GM21367 (cell line): Measurements from ENCODE around the gene DDI2.

Source experiments
- ATAC-seq: cut with Tn5 transposase; IDR thresholded peaks from one replicate; pipeline ENCODE4 v1.9.1; 2021; ENCODE audit not compliant: unreplicated experiment

Gene DDI2

DNA sequence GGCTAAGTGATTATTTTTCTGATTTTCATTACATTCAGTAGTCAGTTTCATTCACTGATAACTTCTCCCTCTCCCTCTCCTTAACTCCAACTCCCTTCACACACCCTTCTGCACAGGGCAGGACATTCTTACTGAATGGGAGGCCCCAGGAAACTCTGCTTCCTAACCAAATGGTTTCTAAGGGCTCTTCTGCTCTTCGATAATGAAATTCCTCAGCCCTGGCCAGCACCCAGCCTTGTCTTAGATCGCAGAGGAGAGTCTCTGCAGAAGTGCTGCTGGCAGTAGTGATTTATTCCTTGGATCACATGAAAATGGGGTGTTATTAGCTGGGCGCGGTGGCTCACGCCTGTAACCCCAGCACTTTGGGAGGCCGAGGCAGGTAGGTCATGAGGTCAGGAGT lies 83.2 kb downstream of the DDI2 start:
- ATAC-seq: no peak

DNA sequence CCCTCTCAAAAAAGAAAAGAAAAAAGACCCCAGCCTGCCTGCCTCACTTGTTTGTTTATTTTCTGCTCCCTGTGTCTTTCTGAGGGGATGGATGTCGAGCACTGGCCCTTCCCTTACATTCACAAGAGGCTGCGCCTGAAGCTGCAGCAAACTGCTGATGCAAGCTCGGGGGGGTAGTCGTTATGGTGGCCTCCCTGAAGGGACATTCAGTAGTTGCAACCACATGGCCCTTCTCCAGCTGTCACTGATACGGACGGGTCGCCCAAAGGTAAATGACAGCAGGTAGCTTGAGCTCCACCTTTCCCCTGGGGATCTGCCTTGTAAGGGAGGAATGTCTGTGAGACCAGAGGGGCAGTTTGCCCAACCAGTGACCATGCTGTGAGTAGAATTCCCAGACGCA lies 84.5 kb downstream of the DDI2 start:
- ATAC-seq: no peak

- no peak for ATAC-seq
Observed at GRCh38 chr1:15702722-15703550, 85.7 kb downstream of the DDI2 start.

DNA sequence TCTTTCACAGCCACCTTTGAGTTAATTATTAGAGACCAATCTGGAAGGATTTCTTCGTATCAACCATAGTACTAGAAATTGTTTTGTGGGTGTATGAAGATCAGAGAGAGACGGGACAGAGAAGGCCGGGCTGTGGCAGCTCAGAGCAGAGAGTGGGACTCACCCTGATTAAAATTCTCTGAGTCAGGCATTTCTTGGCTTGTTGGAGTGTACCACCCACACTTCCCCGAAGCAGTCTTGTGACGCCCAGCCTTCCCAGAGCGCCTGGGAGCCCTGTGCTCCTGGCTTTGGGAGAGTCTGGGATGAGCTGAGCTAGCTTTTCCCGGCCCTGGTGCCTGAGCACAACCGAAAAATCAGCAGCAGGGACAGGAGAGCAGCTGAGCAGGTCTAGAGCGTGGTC lies 86.3 kb downstream of the DDI2 start:
- ATAC-seq: no peak

DNA sequence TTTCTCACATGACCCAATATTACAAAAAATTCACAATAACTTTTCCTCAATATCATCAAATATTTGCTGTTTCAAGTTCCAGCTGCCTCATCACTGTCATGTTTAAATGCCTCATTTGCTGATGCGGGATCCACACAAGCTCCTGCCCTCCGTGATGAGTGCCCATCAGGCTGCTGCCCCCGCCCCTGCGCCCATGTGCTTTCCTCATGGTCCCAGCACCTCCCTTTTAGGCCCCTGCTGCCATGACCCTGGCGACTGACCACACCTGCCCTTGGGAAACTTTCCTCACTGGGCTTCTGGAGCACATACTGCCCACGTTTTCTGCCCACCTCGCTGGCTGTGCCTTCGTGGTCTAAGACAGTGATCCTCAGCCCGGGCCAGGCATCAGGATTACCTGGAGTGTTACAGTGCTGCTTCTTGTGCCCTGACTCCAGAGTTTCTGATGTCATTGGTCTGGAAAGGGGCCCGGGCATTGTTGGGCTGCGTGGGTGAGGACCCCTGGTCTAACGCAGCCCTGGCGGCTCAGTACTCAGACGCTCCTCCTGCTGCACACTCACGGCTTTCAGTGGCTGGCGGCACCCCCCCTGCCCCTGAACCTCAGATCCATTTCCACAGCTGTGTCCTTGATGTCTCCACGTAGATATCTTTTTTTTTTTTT lies 87.4 kb downstream of the DDI2 start:
- ATAC-seq: no peak

DNA sequence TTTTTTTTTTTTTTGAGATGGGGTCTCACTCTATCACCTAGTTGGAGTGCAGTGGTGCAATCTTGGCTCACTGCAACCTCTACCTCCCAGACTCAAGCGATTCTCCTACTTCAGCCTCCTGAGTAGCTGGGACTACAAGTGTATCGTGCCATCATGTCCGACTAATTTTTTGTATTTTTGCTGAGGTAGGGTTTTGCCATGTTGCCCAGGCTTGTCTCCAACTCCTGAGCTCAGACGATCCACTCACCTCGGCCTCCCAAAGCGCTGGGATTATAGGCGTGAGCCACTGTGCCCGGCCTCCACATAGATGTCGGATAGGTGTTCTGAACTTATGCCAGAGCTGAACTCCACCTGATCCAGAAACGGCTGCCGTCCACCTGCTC lies 87.9 kb downstream of the DDI2 start:
- no peak for ATAC-seq

- ATAC-seq: no peak
Observed at GRCh38 chr1:15706751-15707150, 89.5 kb downstream of the DDI2 start.

DNA sequence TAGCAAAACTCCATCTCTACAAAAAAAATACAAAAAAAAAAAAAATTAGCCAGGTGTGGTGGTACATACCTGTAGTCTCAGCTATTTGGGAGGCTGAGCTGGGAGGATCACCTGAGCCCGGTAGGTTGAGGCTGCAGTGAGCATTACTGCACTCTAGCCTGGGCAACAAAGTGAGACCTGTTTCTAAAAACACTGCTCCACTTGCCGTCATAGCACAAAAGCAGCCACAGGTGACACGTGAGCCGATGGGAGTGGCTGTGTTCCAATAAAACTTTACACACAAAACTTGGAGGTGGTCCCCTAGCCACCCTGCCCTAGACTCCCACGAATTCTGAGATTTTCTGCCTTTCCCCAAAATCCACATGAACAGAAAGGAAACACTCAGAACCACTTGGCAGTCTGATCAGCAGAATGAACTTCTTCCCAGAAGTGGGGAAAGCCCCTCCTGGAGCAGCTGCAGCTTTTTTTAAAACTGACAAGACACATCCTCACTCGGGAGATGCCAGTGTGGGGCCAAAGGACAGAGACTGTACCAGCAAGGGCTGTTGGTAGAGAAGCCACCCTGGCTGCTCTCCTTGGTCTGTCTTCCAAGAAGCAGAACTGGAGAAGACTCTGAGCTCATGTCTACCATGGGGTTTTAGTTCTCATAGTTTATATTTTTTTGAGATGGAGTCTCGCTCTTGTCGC lies 90.1 kb downstream of the DDI2 start:
- ATAC-seq: no peak

DNA sequence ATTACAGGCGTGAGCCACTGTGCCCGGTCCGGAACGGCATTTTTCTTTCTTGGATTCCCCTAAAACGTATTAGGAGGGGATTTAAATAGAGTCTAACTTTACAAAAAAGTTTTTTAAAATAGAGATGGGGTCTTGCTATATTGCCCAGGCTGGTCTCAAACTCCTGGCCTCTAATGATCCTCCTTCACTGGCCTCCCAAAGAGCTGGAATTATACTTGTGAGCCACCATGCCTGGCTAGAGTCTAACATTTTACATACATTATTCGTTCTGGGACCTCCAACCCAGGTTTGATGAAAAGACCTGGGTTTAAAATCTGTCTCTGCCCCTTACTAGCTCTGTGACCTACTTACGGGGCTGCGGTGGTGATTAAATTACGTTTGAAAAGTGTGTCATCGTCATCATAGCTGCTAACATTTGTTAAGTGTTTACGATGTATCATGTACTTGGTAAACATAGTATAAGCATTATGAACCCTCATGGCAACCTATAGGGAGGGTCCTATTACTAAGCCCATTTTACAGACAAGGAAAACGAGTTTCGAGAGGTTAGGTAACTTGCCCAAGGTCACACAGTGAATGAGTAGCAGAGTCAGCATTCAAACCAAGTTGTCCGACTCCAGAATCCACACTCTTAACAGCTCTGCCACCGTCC lies 91.4 kb downstream of the DDI2 start:
- ATAC-seq: no peak

DNA sequence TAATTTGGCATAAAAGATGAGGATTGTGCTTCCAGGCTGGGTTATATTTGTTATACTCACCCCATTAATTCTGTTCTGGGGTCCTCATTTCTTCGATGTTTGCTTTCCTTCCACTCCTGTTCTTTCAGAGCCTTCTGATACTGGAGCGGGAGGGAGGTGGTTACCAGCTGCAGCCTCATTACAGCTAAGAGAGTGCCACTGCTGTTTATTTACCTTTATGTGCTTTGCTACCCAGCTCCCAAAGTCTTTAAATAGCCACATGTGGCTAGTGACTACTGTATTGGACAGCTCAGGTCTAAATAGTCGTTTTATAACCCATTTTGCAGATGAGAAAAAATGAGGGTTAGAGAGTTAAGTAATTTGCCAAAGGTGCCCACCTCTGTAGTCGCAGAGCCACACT lies 92.0 kb downstream of the DDI2 start:
- no peak for ATAC-seq

DNA sequence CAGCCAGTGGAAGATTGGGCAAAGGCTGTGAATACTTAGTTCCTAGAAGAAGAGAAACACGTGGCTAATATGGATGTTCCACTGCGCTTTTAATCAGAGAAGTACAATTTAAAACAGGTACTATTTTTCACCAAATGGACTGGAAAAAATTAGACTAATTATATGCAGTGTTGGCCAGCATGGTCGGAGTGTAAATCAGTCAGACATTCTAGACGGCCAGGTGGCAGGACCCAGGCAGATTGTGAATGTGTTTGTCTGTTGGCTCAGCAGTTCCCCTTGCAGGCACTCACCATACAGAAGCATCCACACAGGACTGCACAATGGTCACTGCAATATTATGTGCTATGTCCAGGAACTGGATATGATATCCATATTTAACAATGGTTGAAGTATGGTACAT lies 94.9 kb downstream of the DDI2 start:
- no peak for ATAC-seq

- ATAC-seq: no peak
Observed at GRCh38 chr1:15714406-15715136, 97.3 kb downstream of the DDI2 start.

- no peak for ATAC-seq
Observed at GRCh38 chr1:15717418-15718125, 100.3 kb downstream of the DDI2 start.

GRCh38 chr1:15718199-15718601 lies 100.9 kb downstream of the DDI2 start:
- no peak for ATAC-seq
